C4-2B (cell line): ENCODE data around the gene DCAF12.

Source experiments
- H3K27ac ChIP-seq: fragments of 450-650 bp; 2 replicates; pipeline ENCODE4 v1.5.1; 2017
- ZFX ChIP-seq: fragments of 450-650 bp; IDR thresholded peaks from 2 replicates; pipeline ENCODE4 v1.6.1; 2017
- TF ChIP-seq, protein P1 (sequence below): fragments of 450-650 bp; conservative IDR thresholded peaks from 2 replicates; pipeline ENCODE4 v1.5.1; 2017; ENCODE audit warnings: mild to moderate bottlenecking

The DCAF12 gene

DNA sequence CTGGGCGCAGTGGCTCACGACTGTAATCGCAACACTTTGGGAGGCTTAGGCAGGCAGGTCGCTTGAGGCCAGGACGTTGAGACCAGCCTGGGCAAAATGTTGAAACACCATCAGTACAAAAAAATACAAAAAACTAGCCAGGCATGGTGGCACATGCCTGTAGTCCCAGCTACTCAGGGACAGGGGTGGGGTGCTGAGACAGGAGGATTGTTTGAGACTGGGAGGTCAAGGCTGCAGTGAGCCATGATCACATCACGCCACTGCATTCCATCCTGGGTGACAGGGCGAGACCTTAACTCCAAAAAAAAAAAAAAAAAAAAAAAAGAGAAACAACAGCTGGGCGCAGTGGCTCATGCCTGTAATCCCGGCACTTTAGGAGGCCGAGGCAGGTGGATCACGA lies 23.7 kb downstream of the DCAF12 start:
- TF ChIP-seq ZFX = no peak
- TF ChIP-seq, protein P1, sequence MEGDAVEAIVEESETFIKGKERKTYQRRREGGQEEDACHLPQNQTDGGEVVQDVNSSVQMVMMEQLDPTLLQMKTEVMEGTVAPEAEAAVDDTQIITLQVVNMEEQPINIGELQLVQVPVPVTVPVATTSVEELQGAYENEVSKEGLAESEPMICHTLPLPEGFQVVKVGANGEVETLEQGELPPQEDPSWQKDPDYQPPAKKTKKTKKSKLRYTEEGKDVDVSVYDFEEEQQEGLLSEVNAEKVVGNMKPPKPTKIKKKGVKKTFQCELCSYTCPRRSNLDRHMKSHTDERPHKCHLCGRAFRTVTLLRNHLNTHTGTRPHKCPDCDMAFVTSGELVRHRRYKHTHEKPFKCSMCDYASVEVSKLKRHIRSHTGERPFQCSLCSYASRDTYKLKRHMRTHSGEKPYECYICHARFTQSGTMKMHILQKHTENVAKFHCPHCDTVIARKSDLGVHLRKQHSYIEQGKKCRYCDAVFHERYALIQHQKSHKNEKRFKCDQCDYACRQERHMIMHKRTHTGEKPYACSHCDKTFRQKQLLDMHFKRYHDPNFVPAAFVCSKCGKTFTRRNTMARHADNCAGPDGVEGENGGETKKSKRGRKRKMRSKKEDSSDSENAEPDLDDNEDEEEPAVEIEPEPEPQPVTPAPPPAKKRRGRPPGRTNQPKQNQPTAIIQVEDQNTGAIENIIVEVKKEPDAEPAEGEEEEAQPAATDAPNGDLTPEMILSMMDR = no peak
- no peak overlapping the region for H3K27ac ChIP-seq

DNA sequence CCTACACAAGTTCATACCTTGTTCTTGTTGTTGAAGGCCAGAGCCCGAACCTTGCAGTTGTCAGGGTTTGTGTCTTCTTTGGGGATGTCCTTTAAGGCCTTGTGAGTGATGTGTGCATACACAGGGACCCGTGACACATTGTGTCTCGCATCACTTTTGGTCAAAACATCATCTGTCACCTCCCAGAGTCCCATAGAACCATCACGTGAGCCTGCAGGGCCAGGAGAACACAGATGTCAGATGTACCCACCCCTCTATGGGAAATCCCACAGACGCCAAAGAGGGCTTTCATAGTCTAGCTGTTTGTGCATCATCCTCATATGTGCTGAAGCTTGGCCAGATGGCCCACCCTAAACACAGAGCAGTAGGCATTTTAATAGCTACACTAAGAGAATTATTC lies 28.2 kb downstream of the DCAF12 start:
- TF ChIP-seq ZFX = no peak
- TF ChIP-seq, protein P1 = no peak
- no peak overlapping the region for H3K27ac ChIP-seq

DNA sequence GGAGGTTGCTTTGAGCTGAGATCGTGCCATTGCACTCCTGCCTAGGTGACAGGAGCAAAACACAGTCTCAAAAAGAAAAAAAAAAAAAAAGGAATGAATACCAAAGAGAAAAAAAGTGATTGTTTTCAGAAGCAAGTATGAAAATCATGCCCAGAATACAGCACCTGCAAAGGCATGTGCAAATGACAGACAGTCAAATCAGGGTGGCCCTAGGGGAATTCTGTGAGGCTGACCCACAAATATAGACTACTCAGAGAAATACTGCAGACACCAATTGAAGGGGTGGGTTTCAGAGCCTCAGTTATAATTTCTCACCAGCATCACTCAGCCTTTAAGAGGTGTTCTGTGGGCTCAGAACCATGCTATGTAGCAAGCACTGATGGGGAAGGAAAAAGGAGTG lies 28.6 kb downstream of the DCAF12 start:
- H3K27ac ChIP-seq = no peak overlapping the region
- TF ChIP-seq, protein P1 = no peak
- TF ChIP-seq ZFX = no peak

DNA sequence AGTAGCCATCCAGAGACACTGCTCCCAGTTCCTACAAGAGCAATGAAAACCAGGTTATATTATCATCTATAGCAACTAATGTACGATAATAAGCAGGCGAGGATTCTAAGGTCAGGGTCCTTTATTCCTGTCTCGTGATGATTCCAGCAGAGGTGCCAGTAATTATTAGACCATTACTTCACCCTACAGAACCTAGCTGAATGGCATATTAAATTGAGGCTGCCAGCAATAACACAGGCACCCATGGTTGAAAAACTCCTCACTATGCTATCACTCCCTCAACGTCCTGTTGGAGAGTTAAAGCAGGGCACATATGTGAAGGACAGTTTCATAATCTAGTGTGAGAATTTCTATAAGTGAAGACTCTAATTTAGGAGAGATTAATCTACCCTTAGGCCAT lies 29.7 kb downstream of the DCAF12 start:
- H3K27ac ChIP-seq = no peak overlapping the region
- TF ChIP-seq, protein P1 = no peak
- TF ChIP-seq ZFX = no peak

DNA sequence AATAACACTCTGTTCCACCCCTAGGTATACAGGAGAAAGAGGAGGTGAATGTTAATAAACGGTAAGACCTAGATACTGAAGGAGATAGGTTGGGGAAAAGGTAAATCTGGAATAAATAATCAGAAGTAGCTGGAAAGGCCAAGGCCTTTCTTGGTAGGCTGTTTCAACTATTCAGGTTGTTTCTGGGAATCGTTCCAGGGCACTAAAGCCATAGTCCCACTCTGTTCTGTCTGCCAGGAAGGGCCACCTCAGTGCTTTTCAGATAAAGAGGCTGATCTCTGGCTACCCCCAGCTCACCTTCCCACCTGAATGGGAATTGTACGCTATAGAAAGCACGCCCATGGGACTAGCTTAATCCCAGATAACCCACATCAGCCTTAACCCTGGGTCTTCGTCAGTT lies 32.9 kb downstream of the DCAF12 start:
- no peak overlapping the region for H3K27ac ChIP-seq
- TF ChIP-seq ZFX = no peak
- TF ChIP-seq, protein P1 = no peak

DNA sequence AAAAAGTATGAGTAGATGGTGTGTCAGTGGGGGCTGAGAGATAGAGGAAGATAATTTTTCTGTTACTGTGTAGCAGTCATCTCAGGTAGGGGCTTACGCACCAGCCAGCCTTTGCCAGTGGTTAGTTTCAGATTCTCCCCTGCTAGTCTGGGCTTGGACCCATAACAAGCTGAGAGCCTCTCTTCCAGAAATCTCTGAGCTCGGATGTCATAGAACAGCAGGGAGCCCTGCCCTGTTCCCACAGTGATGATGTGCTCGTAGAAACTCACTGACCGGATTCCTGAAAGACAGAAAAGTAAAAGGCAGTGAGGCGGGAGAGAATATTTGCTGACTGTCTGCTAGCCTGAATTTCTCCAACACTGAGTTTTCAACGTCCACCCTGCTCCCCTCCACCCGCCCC lies 37.2 kb downstream of the DCAF12 start:
- TF ChIP-seq, protein P1 = no peak
- no peak for TF ChIP-seq ZFX
- no peak overlapping the region for H3K27ac ChIP-seq

DNA sequence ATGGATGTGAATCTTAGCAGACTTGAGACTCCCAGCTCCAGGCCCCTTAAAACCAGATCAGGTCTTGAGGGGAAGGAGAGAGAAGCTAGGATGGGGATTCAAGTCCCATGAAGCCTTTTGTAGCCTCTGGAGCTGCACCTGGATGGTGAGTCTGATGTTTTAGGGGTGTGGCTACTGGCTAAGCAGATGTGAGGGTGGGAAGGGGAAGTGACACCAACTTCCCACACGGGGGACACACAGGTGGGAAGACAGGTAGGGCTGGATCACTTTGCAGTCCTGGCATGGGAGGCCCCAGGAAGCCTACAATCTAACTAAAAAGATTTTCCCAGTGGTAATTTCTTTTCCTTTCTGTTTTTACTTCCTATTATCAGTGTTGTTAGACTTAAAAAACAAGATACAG lies 39.1 kb downstream of the DCAF12 start:
- H3K27ac ChIP-seq = no peak overlapping the region
- TF ChIP-seq ZFX = no peak
- TF ChIP-seq, protein P1 = no peak
